Erythroblast (primary cell): ENCODE data around the gene KDM4C.

Experiments used
- DNase-seq, 2 experiments: peaks; one replicate each; lab custom pipeline; 2025; lab: John Stamatoyannopoulos, UW
- GATA1 ChIP-seq: IDR thresholded peaks from 2 replicates; pipeline ENCODE4 v1.6.1; 2011; ENCODE audit warnings: low read depth, mild to moderate bottlenecking, control low read depth, low read length, moderate library complexity
- POLR2A ChIP-seq: IDR thresholded peaks from 2 replicates; pipeline ENCODE4 v1.6.1; 2011; ENCODE audit warnings: mild to moderate bottlenecking, low read length

Gene KDM4C

GRCh38 chr9:6876195-6876894, 118.6 kb downstream of the KDM4C start:
- no peak for DNase-seq
- TF ChIP-seq GATA1 = no peak
- no peak for TF ChIP-seq POLR2A

DNA sequence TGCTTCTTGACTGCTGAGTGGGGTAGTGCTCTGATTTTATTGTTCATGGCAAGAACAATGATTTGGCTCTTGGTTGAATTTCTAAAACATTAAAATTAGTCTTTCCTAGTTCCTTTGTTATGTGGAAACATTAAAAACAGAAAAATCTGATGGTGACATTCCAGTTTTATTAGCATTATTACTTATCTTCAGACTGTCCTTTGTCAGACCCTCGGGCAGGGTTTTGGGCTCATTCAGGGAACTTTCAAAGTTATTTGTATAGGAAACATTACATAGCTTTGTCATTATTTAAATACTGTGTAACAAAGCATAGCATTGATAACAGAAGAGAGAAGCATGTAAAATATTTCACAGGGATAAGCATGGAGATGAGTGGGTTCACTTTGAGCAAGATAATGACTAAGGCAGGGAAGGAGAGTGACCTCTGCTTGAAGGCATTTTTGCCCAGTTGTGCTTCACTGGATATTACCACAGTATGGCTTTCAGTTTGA, 119.9 kb downstream of the KDM4C start:
- TF ChIP-seq GATA1 (no peak), POLR2A (no peak)
- DNase-seq = no peak

GRCh38 chr9:6880626-6881025, 122.9 kb downstream of the KDM4C start:
- DNase-seq = peak; percentile 33 to 37
- TF ChIP-seq GATA1 (no peak), POLR2A (peak; percentile 48)

DNA sequence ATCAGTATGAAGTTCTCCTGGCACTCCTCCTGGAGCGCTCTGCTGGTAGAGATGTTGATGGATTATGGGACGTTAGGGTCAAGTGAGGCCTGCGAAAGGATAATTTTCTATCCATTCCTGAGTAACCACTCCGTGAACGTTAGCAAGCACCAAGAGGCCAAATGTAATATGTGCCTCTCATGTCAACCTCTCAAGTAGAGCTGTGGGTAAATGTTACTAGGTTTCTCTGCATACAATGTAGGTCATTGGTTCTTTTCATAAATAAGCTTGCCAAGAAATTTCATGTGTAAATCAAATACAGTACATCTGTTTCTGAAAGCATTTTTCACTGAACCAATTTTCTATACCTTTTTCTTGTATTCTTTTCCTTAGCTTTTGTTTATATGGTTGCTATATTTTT, 126.3 kb downstream of the KDM4C start:
- TF ChIP-seq POLR2A (no peak), GATA1 (no peak)
- no peak for DNase-seq

- TF ChIP-seq GATA1 = no peak
- peak; percentile 45 for TF ChIP-seq POLR2A
- DNase-seq = peak; percentile 64 to 74
Observed at GRCh38 chr9:6884990-6885389, 127.2 kb downstream of the KDM4C start.

GRCh38 chr9:6887051-6887450, 129.3 kb downstream of the KDM4C start:
- DNase-seq = no peak
- no peak for TF ChIP-seq POLR2A
- TF ChIP-seq GATA1 = no peak

DNA sequence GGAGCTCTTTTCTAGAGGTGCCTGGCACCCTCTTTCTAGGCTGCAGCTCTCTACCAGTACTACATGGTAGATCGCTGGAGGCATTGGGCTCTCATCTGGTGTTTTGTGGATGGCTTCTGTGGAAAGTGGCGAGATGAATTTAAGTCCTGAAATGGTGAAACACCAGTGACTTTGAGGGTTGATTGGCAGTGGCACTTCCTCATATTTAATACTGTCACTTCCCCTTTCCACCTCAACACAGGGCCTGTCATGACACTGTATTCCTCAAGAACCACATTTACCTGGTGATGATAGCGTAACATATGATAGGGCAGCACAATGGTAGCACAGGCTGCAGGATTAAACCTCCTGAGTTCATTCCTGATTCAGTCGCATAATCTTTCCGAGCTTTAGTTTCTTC, 132.1 kb downstream of the KDM4C start:
- no peak for DNase-seq
- TF ChIP-seq GATA1 = no peak

- peak; percentile 84 to 94 for DNase-seq
- TF ChIP-seq POLR2A (peak; percentile 32), GATA1 (no peak)
Observed at GRCh38 chr9:6893350-6894131, 135.8 kb downstream of the KDM4C start.

GRCh38 chr9:6894135-6894534, 136.4 kb downstream of the KDM4C start:
- TF ChIP-seq POLR2A (no peak), GATA1 (no peak)
- peak; percentile 17 to 37 for DNase-seq

DNA sequence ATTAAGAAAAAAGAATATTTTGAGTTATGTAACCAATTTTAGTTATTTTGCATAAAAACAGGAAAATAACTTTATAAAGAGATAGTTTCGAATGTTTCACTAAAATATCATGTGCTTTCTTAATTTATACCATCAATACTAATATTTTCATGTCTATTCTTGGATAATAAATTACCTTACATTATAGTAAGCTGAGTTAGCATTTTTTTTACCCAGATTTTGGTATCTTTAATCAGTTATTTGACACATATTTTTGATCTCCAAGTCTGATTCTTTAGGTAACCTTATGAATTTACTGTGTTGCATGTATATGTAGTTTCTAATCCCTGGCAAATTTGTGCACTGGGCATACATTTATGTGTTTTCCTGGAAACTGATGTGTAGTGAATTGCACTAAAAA, 138.0 kb downstream of the KDM4C start:
- TF ChIP-seq POLR2A (no peak), GATA1 (no peak)

GRCh38 chr9:6896562-6896961, 138.8 kb downstream of the KDM4C start:
- TF ChIP-seq POLR2A (peak; percentile 78), GATA1 (peak; percentile 60)
- DNase-seq = peak; percentile 91 to 97

More for the DNA sequence above, 138.0 kb downstream of the KDM4C start:
- no peak for DNase-seq

DNA sequence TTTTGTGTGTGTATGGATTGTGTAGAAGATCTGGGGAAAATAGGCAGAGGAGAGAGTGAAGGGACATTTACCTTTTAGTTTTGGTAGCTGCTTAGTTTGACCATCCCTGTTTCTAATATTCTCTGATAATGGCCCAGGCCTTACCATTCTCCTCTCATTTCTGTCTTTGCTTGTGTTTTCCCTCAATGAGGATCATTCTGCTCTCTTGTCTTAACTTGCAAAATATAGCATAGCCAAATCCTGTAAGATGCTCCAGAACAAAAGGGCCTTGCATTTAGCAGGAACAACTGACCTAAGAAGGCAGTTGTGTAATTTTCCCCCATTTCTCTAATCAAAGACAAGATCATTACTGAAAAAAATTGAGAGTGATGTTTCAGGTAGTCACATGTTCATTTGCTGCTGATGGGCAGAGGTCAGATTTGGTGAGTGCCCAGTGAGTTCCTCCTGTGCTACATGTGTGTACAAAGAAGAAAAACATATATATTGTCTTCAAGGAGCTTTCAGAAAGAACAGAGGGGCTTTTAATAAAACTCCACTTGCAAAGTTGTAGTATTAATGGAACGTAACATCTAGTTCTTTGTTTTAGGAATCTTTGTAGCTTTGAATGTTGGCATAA, 139.5 kb downstream of the KDM4C start:
- TF ChIP-seq POLR2A (peak; percentile 23), GATA1 (no peak)
- peak in 1 of 2 experiments; percentile 47 for DNase-seq

- no peak for TF ChIP-seq POLR2A
- TF ChIP-seq GATA1 = no peak
- DNase-seq = no peak
Observed at GRCh38 chr9:6897898-6898302, 140.1 kb downstream of the KDM4C start.

GRCh38 chr9:6899274-6899673, 141.5 kb downstream of the KDM4C start:
- DNase-seq = peak; percentile 15 to 21
- TF ChIP-seq GATA1 (no peak), POLR2A (no peak)
